GM19240 (cell line): Measurements from ENCODE around the gene MUL1.
"Not testable (repeated sequence)": the region's sequence is repeated elsewhere in the genome, so short reads cannot be mapped to it uniquely, and the experiment has no call there.

Experiments
- DNase-seq: peaks from one replicate; pipeline ENCODE4 v3.0.0; 2011; ENCODE audit warnings: low spot score; ENCODE audit not compliant: insufficient read length

The MUL1 gene

GRCh38 chr1:20511518-20512428 is 3.8 kb upstream of the MUL1 start:
- no peak for DNase-seq

GRCh38 chr1:20508411-20508771 is 440 bp upstream of the MUL1 start:
- no peak for DNase-seq

GRCh38 chr1:20507248-20507563 is 745 bp downstream of the MUL1 start:
- no peak for DNase-seq

- no peak for DNase-seq
Measured at GRCh38 chr1:20505488-20505887, 2.5 kb downstream of the MUL1 start.

GRCh38 chr1:20500716-20501115 is 7.2 kb downstream of the MUL1 start:
- DNase-seq = no peak

- DNase-seq = no peak
Measured at GRCh38 chr1:20499718-20500117, 8.2 kb downstream of the MUL1 start.

- no peak for DNase-seq
Measured at GRCh38 chr1:20499105-20499504, 8.8 kb downstream of the MUL1 start.

GRCh38 chr1:20498116-20498515 is 9.8 kb downstream of the MUL1 start:
- no peak for DNase-seq

GRCh38 chr1:20497506-20497905 is 10.4 kb downstream of the MUL1 start:
- DNase-seq = no peak

GRCh38 chr1:20496725-20497383 is 11.1 kb downstream of the MUL1 start:
- not testable (repeated sequence) for DNase-seq

- no peak for DNase-seq
Measured at GRCh38 chr1:20496241-20496661, 11.7 kb downstream of the MUL1 start.

GRCh38 chr1:20495661-20496060 is 12.3 kb downstream of the MUL1 start:
- DNase-seq = no peak

GRCh38 chr1:20494609-20495311 is 13.2 kb downstream of the MUL1 start:
- no peak for DNase-seq

GRCh38 chr1:20493839-20494608 is 13.9 kb downstream of the MUL1 start:
- peak; percentile 85 for DNase-seq

- DNase-seq = no peak
Measured at GRCh38 chr1:20493309-20493708, 14.6 kb downstream of the MUL1 start.

GRCh38 chr1:20492751-20493150 is 15.2 kb downstream of the MUL1 start:
- no peak for DNase-seq

- DNase-seq = no peak
Measured at GRCh38 chr1:20491866-20492265, 16.1 kb downstream of the MUL1 start.

- DNase-seq = no peak
Measured at GRCh38 chr1:20491178-20491577, 16.8 kb downstream of the MUL1 start.

- DNase-seq = no peak
Measured at GRCh38 chr1:20487236-20487590, 20.7 kb downstream of the MUL1 start.

- no peak for DNase-seq
Measured at GRCh38 chr1:20486457-20487235, 21.3 kb downstream of the MUL1 start.
